NCI-H2029 (cell line): Measurements from ENCODE around the gene KCNE2.
"Not testable (repeated sequence)": the region's sequence is repeated elsewhere in the genome, so short reads cannot be mapped to it uniquely, and the experiment has no call there.

Experiments used
- DNase-seq: peaks from one replicate; lab custom pipeline; 2025; lab: John Stamatoyannopoulos, UW

Gene KCNE2

GRCh38 chr21:34353182-34353581, 10.6 kb upstream of the KCNE2 start:
- DNase-seq, result no peak

GRCh38 chr21:34354836-34355235, 9.0 kb upstream of the KCNE2 start:
- no peak for DNase-seq

- DNase-seq, result no peak
Measured at GRCh38 chr21:34355570-34355969, 8.2 kb upstream of the KCNE2 start.

- DNase-seq, result no peak
Measured at GRCh38 chr21:34357889-34358288, 5.9 kb upstream of the KCNE2 start.

GRCh38 chr21:34358866-34359265, 4.9 kb upstream of the KCNE2 start:
- DNase-seq, result no peak

- no peak for DNase-seq
Measured at GRCh38 chr21:34360488-34361241, 3.1 kb upstream of the KCNE2 start.

- no peak for DNase-seq
Measured at GRCh38 chr21:34362136-34362444, 1.7 kb upstream of the KCNE2 start.

- DNase-seq, result no peak
Measured at GRCh38 chr21:34362670-34363069, 1.1 kb upstream of the KCNE2 start.

- no peak for DNase-seq
Measured at GRCh38 chr21:34364921-34365320, 1.1 kb downstream of the KCNE2 start.

GRCh38 chr21:34365809-34366208, 2.0 kb downstream of the KCNE2 start:
- DNase-seq, result no peak

- peak; percentile 32 for DNase-seq
Measured at GRCh38 chr21:34367320-34367935, 3.6 kb downstream of the KCNE2 start.

- no peak for DNase-seq
Measured at GRCh38 chr21:34369741-34370140, 5.9 kb downstream of the KCNE2 start.

GRCh38 chr21:34372321-34372720, 8.5 kb downstream of the KCNE2 start:
- DNase-seq, result no peak

- not testable (repeated sequence) for DNase-seq
Measured at GRCh38 chr21:34374462-34374861, 10.7 kb downstream of the KCNE2 start.

GRCh38 chr21:34374940-34375618, 11.3 kb downstream of the KCNE2 start, which contains the start of gene SMIM11:
Gene SMIM11, plus strand, starts transcription at chr21:34375507. Its CDS starts 3,998 bp downstream, at chr21:34379505.
- DNase-seq, result not testable (repeated sequence)

- DNase-seq, result not testable (repeated sequence)
Measured at GRCh38 chr21:34375619-34375972, 11.8 kb downstream of the KCNE2 start.

- not testable (repeated sequence) for DNase-seq
Measured at GRCh38 chr21:34383138-34383537, 19.3 kb downstream of the KCNE2 start.

GRCh38 chr21:34383724-34384415, 20.1 kb downstream of the KCNE2 start:
- not testable (repeated sequence) for DNase-seq

- DNase-seq, result not testable (repeated sequence)
Measured at GRCh38 chr21:34400522-34400921, 36.7 kb downstream of the KCNE2 start.

GRCh38 chr21:34404742-34405141, 40.9 kb downstream of the KCNE2 start:
- DNase-seq, result not testable (repeated sequence)

GRCh38 chr21:34405686-34406085, 41.9 kb downstream of the KCNE2 start:
- not testable (repeated sequence) for DNase-seq

- DNase-seq, result not testable (repeated sequence)
Measured at GRCh38 chr21:34406102-34406501, 42.3 kb downstream of the KCNE2 start.

GRCh38 chr21:34406676-34407075, 42.9 kb downstream of the KCNE2 start:
- not testable (repeated sequence) for DNase-seq
